Non-pigmented ciliary epithelial cell (primary cell): ENCODE measurements around the gene RSPH4A.
"Not testable (repeated sequence)": the region's sequence is repeated elsewhere in the genome, so short reads cannot be mapped to it uniquely, and the experiment has no call there.

Experiments used
- DNase-seq: peaks from one replicate; pipeline ENCODE4 v3.0.0-alpha.2; 2010; ENCODE audit warnings: low read depth

RSPH4A gene

GRCh38 chr6:116615937-116616736, at the start of gene RSPH4A:
Gene RSPH4A (plus strand): TSS chr6:116616479. CDS start chr6:116616624, 145 bp downstream.
- DNase-seq, result peak; percentile 88

GRCh38 chr6:116568111-116568510, 48.2 kb upstream of the RSPH4A start:
- no peak for DNase-seq

GRCh38 chr6:116568821-116569755, 47.2 kb upstream of the RSPH4A start:
- DNase-seq, result no peak

- peak; percentile 99 for DNase-seq
Observed at GRCh38 chr6:116570856-116571682, 45.2 kb upstream of the RSPH4A start, which contains the start of gene RWDD1. Gene RWDD1 (plus strand): TSS chr6:116571504. CDS start chr6:116571583, 79 bp downstream.

- no peak for DNase-seq
Observed at GRCh38 chr6:116571683-116572000, 44.6 kb upstream of the RSPH4A start.

- DNase-seq, result no peak
Observed at GRCh38 chr6:116572162-116572561, 44.1 kb upstream of the RSPH4A start.

GRCh38 chr6:116575227-116575626, 41.1 kb upstream of the RSPH4A start:
- no peak for DNase-seq

- DNase-seq, result no peak
Observed at GRCh38 chr6:116577486-116577885, 38.8 kb upstream of the RSPH4A start.

GRCh38 chr6:116578335-116578734, 37.9 kb upstream of the RSPH4A start:
- DNase-seq, result no peak

- DNase-seq, result no peak
Observed at GRCh38 chr6:116579143-116579542, 37.1 kb upstream of the RSPH4A start.

- DNase-seq, result peak; percentile 62
Observed at GRCh38 chr6:116580198-116580597, 36.1 kb upstream of the RSPH4A start.

- no peak for DNase-seq
Observed at GRCh38 chr6:116586276-116586675, 30.0 kb upstream of the RSPH4A start.

GRCh38 chr6:116586738-116587137, 29.5 kb upstream of the RSPH4A start:
- no peak for DNase-seq

- DNase-seq, result no peak
Observed at GRCh38 chr6:116595247-116595646, 21.0 kb upstream of the RSPH4A start.

GRCh38 chr6:116596815-116597214, 19.5 kb upstream of the RSPH4A start:
- no peak for DNase-seq

- not testable (repeated sequence) for DNase-seq
Observed at GRCh38 chr6:116603916-116604315, 12.4 kb upstream of the RSPH4A start.

- DNase-seq, result not testable (repeated sequence)
Observed at GRCh38 chr6:116604868-116605267, 11.4 kb upstream of the RSPH4A start.

GRCh38 chr6:116605935-116606334, 10.3 kb upstream of the RSPH4A start:
- no peak for DNase-seq

GRCh38 chr6:116611056-116611455, 5.2 kb upstream of the RSPH4A start:
- DNase-seq, result no peak

- no peak for DNase-seq
Observed at GRCh38 chr6:116616737-116617053, 416 bp downstream of the RSPH4A start.

GRCh38 chr6:116624036-116624805, 7.9 kb downstream of the RSPH4A start:
- no peak for DNase-seq
